ENCODE measurements around the gene TCF20.

The TCF20 gene

DNA sequence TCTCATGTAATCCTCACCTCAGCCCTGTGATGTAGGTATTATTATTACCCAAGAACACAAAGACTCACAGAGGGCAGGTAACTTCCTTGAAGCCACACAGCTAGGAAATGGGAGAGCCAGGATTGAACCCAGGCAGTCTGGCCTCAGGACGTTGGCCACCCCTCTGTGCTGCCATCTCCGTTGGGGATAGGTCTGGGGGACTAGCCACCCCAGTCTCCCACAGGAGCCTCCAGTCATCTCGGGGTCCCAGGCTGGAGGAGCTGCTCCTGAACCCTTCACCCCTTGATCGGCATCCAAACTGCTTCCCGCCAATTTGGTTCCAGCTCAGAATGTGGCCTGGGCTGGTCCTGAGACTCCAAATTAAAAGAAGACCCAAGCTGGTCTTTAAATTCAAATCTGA lies 10.4 kb upstream of the TCF20 start:
- no peak for DNase-seq

DNA sequence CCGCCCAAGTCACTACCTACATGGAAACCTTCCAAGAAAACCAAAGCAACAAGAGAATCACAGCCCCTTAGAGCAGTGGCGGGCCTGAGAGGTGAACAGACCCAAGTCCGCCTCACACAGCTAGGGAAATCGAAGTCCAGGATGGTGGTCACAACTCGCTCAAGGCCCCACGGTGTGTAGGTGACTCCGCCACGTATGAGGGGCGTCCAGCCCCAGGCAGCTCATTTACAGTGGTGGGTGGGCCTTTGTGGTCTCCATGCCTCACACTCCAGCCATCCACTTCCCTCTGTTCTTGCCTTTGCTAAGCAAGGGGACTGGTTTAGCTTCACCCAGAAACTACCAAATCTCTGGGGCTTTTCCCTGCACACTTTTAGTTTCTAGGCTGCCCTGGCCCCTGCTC lies 9.7 kb upstream of the TCF20 start:
- DNase-seq = no peak

DNA sequence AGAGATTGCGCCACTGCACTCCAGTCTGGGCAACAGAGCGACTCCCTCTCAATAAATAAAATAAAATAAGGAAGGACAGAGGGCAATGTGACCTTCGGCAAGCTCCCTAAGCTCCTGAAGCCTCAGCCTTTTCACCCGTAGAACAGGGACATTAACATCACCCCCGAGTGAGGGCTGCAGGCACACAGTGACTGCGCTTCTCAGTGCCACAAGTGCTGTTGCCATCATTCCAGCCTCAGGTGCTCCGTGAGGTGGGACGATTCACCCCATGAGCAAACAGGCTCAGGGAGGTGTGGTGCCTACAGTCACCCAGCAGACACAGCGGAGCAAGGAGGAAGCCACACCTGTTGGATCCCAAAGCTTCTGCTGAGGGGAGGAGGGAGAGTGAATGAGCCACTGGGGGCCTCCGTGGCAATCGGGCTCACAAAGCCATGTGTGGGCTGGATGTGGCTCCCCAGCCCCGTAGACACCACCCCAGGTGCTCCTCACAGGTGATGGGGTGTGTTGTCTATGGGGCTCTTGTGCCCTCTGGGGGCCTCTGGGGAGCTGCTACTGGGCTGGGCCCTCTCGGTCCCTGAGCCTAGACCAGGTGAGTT lies 9.1 kb upstream of the TCF20 start:
- no peak for DNase-seq

DNA sequence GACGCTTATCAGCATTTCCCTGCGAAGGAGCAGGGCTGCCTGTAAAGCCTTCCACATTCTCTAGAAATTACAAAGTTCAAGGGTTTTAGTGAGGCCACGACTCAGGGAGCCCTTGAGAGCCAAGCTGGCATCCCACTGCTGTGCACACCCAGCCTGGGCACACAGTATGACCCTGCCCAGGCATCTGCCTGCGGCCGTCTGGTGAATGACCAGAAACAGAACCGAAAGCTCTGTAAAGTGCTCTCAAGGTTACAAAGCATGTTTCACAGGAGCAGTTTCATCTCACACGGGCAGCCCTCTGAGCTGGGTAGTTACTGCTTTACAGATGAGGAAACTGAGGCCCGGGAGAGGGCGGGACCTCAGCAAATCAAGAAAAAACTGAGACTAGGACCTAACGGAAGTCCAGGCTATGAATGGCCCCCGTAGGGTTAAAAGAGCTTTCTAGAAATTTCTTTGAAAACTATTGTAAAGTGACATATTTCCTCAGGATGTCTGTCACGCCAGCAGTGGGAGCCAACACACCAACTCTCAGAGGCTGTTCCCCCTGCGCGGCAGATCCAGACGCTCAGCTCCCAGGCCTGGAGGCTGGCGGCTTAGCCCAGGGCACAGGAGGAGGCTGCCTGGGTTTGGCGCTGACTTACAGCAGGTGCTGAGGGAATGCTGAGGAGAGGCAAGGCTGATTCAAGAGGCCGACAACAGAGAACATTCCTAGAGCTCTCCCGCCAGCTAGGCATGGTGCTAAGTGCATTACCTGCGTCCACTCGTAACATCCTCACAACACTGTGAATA lies 7.7 kb upstream of the TCF20 start:
- peak; percentile 75 for DNase-seq

DNA sequence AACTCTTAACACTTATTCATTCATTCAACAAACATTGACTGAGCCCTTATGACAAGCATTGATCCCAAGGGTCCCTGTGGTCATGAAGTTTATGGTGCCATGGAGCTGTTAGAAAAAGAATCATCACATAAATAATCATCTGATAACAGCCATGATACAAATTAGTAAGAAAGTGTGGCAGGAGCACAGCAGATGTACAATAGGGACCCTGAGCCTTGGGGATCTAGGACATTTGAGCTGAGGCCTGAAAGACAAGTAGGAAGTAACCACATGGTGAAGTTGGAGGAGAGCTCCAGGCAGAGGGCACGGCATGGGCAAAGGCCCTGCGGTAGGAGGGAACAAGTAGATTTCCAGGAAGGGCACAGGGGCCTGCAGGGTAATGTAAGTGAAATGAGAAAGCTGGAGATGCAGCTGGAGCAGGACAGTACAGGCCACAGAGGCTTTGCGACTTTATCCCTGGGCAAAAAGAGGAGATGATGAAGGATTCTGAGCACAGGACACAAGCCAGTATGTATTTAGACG lies 6.8 kb upstream of the TCF20 start:
- DNase-seq = no peak

DNA sequence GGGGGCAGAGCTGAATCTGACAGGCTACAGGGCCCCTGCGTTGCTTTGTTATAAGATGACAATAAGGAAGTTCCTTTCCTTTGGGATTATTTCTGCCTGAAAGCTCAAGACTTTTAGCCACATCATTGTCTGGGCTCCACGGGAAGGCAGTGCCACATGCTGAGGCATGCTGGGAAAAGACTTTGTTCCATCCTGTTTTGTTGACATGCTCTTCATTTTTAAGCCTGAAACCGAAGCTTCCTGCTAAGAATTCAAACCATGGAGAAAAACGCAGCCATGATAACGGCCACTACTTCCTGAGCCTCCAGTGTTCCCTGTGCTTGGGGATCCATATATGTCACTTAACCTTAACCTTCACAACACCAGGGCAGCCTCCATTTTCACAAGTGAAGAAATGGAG lies 5.5 kb upstream of the TCF20 start:
- no peak for DNase-seq

DNA sequence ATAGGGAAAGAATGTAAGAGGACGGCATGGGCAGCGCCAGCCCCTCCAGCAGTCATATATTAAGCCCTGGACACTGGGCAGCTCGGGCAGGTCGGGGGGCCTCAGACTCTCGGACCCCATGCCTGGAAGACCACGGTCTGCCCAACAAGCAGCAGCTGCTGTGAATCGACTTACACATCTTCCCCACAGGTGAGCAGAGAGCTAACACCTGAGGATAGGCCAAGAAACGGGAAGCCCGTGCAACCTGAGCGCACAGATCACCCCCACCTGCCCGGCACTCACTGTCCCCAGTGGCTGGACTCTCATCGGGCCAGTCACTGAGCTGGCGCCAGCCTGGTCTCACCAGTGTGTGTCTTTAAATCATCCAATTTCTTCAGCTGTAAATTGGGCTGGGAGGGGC lies 4.7 kb upstream of the TCF20 start:
- no peak for DNase-seq

DNA sequence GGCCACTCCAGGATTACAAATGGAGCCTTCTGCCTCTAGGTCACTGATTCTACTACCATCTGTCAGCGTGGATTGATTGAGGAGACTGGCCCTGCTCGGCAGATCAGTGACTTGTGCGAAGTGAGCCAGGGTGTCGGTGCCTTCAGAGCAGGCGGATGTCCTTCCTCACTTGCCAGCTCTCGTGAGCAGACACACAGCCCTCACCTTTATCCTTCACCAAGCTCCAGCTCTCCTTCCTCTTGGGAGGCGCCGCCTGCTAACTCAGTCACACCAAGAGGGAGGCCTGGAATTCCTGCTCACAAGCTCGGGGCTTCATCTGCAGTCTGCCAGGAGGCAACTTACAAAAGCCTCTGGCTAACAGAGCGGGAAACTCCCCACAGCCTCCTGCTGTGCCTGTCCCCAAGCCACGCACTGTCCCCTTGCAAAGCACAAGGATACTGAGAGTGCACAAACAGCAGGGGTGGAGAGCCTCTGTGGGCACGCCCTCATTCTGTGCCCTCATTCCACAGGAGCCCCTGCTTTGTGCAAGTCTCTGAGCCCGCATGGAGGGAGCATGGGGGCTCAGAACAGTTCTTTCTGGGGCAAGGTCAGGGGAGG lies 3.5 kb upstream of the TCF20 start:
- DNase-seq = peak; percentile 85

DNA sequence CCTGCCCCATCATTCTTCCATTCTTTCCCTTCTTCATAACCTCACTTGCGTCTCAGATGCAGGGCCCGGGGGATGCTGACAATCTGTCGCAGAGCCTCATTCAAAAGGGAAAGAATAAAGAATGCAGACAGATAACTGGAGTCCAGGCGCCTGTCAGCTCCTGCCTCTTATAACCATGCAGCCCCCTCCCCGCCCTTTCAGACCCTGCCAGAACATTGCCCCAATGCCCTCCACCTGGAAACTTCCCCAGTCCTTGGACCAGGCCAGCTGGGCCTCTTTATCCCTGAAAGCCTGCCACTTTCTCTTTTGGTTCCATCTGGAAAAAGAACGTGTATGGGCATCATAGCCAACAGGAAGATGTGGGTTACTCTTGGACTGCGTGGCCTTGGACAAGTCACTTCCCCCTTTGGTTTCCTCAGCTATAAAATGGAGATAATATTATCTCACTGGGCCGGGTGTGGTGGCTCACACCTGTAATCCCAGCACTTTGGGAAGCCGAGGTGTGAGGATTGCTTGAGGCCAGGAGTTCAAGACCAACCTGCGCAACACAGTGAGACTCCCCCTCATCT lies 2.1 kb upstream of the TCF20 start:
- no peak for DNase-seq

DNA sequence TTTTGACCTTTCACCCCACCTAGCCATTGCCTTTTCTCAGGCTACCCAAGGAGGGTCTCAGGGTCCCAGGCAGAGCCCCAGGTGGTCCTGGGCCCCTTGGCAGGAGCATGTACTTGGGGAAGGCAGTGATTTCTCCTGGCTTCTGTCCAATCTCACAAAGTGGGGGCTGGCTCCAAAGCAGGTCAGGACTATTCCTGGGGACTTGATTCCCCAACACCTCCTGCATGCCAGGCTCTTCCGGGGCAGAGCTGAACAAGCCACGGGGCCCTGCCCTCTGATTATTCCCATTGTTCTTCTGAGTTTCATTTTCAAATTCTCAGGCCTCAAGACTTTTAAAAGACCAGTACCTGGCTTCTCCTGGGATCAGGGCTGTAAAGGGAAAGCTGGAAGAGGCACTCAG lies 1.5 kb upstream of the TCF20 start:
- no peak for DNase-seq

DNA sequence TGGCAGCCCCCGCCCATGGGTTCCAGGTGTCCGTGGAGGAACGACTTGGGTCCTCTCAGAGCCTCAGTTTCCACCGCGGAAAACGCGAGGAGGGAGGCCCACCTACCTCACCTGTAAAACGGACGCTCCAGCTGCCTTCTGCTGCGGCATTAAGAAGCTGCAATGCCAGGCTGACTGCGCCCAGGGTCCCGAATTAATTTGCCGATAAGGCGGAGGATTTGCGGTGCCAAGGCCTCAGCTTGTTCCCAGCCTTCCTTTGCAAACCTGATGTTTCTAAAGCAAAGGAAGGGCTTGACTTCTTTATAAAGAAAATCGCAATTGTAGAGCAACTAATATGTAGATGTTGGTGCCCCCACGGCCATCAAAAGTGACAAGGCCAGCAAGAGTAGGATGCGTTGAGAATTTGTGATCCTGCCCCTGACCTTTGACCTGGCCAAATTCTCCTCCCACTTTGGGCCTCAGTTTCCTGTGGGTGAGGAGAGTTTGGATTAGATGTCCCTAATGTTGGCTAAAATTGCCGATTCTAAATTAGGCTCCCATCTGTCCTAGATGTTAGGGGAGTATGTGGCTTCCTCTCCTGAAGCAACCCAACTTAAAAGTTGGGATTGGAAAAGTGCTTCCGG lies 849 bp upstream of the TCF20 start:
- DNase-seq = no peak

DNA sequence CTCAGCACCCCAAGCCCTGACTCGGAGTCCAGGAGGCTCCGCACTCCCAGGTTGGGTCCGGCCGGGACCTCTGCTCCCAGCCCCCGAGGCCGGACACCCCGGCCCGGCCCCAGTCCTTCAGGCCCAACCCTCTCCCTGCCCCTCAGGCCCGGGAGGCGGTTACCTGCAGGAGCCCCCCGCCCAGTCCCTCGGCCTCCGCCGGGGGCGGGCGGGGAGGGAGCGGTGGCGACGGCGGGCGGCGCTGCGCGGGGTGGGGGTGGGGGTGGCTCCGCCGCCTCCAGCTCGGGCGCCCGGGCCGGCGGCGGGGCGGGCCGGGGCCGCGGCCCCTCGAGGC lies 310 bp downstream of the TCF20 start:
- peak; percentile 73 for DNase-seq

DNA sequence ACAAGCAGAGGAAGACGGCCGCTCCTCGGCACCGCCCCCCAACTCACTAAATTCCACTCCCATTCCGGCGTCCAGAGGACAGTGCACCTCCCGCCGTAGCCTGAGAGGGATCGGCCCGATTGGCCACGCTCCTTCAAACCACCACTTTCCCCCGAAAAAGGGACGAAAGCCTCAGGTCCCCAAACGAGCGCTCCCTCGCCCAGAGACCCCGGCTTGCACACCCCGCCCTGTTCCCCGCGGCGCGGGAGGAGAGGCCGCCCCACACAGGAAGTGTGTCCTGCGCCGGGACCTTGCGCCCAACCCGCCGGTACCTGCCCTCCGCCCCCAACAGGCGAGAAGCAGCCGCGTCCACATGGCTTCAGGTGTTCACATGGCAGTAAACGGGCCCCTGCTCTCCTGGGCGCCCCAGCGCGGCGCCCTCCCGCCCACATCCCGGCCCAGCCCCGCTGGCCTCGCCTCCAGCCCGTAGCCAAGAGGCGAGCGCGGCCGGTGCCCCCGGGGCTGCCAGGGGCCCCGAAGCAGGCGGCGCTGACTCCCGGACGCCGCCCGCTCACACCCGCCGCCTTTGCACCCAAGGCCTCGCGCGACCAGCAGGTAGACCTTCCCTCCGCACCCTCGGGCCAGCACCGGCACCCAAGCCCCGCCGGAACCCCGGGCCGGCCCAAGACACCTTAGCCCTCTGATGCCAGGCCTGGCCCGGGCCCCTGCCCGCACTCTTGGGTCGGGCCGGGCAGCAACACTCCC lies 849 bp downstream of the TCF20 start:
- DNase-seq = peak; percentile 91

DNA sequence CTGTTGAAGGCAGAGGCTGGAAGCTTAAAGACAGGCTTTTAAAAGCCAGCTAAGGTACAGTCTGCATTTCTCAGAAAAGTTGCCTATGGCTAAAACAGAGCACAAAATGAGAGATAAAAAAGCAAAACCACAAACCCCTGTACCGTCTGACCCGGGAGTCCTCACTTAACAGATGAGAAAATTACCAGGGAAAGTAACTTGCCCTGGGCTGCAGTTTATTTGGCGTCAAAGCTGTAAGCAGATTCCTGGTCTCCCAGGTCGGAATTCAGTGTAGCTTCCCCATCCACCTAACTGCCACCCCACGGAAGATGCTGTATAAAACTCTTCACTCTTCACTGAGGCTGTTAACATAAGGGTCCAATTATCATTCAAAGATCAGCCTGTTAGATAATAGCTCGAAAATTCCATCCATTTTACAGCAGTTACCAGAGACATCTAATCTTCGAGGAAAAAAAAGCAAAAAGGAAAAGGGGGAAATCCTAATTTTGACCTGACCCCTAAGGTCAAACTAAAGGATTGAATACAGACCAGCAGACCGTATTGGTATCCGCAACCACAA lies 1.5 kb downstream of the TCF20 start:
- DNase-seq = peak; percentile 71

DNA sequence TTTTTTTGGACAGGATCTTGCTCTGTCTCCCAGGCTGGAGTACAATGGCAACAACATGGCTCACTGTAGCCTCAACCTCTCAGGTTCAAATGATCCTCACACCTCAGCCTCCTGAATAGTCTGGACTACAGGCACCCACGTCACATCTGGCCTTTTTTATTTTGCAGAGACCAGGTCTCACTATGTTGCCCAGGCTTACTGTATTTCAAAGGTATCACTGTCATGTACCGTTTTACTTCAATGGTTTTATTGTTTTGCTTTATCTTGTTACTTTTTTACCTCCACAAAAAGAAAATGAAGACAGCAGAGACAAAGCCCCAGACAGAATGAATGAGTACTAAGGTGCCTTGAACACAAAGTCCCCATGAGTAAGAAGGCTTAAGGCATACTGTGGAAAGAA lies 5.1 kb downstream of the TCF20 start:
- DNase-seq = no peak

DNA sequence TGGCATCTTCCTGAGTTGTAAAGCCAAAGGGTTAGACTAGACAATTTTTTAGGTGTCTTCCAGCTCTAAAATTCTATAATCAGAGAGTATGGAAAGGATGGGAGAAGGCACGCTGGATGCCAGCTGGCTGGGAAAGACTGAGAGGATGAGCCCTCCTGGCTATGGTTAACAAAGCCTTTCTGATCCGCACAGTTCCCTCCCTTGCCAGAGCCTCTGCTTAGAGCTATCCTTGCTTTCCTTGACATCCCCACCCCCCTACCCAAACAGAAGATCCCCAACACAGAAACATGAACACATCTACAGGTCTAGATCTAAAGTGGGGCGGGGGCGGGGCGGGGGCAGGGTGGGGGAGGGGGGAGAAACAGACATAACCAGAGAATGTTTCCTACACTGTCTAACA lies 6.5 kb downstream of the TCF20 start:
- DNase-seq = no peak

DNA sequence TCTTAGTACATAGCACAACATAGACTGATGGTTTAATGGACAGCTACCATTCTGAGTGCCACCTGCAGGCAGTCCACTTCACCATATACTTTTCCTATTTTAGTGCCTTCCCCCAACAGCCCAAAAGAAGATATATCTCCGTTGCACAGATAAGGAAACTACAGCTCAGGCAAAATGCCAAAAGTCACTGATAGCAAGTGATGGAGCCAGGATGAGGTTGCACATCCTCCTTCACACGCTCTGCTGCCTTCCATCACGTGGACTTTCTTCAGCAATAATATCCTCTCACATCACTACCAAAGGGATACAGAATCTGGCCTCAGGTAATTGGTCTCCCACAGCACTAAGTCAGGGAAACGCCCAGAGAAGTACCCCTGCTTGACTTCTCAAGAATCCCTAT lies 7.5 kb downstream of the TCF20 start:
- DNase-seq = no peak

DNA sequence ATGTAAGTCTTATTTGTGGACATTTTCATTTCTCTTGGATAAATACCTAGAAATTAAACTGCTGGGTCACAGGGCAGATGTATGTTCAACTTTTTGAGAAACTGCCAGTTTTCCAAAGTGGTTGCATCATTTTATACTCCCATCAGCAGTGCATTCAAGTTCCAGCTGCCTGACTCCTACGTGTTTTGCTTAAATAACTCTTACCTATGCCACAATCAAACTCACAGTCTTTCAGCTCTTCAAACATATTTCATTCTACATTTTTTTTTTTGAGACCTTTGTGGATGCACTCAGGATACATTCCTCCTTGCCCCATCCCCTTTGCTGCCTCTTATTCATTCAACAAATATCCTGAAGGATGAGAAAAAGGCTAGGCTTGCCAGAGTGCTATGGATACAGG lies 9.2 kb downstream of the TCF20 start:
- DNase-seq = no peak

DNA sequence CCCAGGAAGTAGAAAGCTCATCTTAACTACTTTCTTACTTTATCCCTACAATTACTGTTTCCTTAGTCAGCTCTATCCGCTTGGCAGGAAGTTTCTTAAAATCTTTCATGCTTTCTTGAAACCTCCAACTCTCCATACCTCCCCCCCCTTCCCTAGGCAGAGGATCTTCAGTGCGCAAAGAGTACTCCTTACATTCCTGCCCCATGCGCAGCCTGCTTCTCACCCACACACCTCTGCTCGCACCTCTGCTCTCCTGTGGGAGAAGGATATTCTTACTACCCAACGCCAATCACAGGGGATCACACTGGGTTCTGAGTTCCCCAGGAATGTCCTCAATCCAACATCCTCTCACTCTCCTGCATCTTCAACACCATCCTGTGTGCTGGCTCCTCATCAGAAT lies 12.3 kb downstream of the TCF20 start:
- DNase-seq = no peak

DNA sequence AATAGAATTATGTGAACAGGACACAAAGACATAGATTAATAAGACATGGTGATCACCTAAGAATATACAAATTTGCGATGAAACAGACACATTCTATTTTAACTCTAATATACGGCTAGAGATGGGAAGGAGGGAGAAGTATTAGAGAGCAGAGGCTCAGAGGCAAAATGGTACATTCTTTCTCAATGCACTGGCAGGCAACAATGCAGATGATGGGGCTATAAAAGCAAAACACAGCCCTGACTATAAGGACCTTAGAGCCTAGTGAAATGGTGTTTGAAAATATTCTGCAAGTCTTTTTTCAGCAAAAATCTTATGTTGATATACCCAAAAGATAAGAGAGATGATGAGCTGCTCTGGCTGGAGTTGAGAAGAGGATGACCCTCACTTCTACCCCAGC lies 13.1 kb downstream of the TCF20 start:
- DNase-seq = no peak

DNA sequence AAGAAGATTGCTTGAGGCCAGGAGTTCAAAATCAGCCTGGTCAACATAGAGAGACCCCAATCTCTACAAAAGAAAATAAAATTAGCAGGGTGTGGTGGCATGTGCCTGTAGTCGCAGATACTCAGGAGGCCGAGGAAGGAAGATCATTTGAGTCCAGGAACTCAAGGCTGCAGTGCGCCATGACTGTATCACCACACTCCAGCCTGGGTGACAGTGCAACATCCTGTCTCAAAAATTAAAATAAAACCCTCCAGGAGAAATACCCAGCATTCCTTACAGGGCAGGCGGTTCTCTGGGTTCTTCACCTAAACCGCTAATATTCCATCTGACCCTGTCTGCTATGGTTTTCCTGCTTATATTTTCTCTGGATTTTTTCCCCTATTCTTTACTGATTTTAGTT lies 13.5 kb downstream of the TCF20 start:
- no peak for DNase-seq

DNA sequence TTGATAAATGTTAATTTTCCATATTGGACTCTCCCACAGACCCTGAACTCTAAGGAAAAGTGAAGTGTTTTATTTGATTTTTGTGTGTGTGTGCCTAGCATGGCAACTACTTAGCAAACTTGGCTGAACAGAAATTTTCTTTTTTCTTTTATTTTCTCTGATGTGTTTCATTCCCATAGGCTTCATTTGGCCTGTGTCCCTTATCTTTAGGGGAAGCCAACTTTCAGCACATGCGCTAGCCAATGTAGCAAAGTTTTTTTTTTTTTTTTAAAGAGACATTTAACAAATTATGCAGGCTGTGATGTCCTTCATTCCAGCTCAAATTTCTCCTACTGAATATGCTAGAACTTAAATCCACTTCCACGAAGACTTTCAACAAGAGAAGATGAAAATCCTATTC lies 14.2 kb downstream of the TCF20 start:
- DNase-seq = no peak

DNA sequence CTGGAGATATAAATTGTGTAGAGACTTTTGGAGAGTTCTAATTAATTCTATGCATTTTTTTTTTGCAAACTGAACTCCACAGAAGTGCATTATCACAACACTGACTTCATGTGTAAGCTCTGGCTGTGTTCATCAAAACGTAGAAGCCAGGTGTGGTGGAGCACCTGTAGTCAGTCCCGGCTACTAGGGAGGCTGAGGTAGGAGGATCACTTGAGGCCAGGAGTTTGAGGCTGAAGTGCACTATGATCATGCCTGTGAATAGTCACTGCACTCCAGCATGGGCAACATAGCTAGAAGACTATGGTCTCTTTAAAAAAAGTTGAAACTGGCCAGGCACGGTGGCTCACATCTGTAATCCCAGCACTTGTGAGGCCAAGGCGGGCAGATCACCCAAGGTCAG lies 20.6 kb downstream of the TCF20 start:
- no peak for DNase-seq
